HepG2 (cell line): ENCODE data around the gene ALKBH5. TPM values are rescaled to one million over a fixed set of nuclear protein-coding genes. Genes with fewer than 3 reads are reported as not detected.

ENCODE experiments used
- ATAC-seq: fragments of 200-7000 bp; cut with Tn5 transposase; 3 replicates; pipeline ENCODE4 v1.9.1; 2020; ENCODE audit warnings: mild to moderate bottlenecking, moderate library complexity
- BruUV-seq: library from RNA; stranded (reverse); fragments of 400-500 nt; replicated peaks from 2 replicates; lab custom pipeline; 2021; lab: Mats Ljungman, UMichigan
- CTCF ChIA-PET: fragments of 300-600 bp; formaldehyde crosslinking; extraction: SDS; loops from one replicate; lab custom pipeline; 2021; ENCODE audit warnings: low total read pairs, inconsistent platforms, low intra/inter-chr PET ratio; lab: Yijun Ruan, JAX
- POLR2A ChIA-PET: fragments of 350-600 bp; sonication (Branson Sonifier 250); formaldehyde crosslinking; loops from one replicate; lab custom pipeline; 2020; ENCODE audit warnings: antibody characterized with exemption, inconsistent platforms; lab: Yijun Ruan, JAX
- DNase-seq: peaks from one replicate; pipeline ENCODE4 v3.0.0-alpha.2; 2015; ENCODE audit warnings: low spot score
- FAIRE-seq: peaks from 3 replicates; lab custom pipeline; 2011; peaks lifted over from hg19 to GRCh38; lab: Jason Lieb, UNC
- H2AFZ ChIP-seq: one replicate; pipeline ENCODE4 v1.6.1; 2011; ENCODE audit warnings: low read length, inconsistent platforms
- H3K27ac ChIP-seq: fragments of 300-600 bp; 3 replicates; pipeline ENCODE4 v1.8.0; 2011; ENCODE audit warnings: mixed run types, mild to moderate bottlenecking, mixed read lengths, low read length, inconsistent platforms; ENCODE audit not compliant: insufficient read depth; ENCODE audit errors: extremely low read length
- H3K27me3 ChIP-seq, 2 experiments: fragments of 200-600 bp in 1 of 2; 2 replicates in 1 of 2; 3 replicates in 1 of 2; pipeline versions ENCODE4 v1.6.0 to v1.8.0; 2011; ENCODE audit warnings: low read length in 2 of 2, mild to moderate bottlenecking in 2 of 2, moderate library complexity in 2 of 2, inconsistent platforms in 1 of 2; ENCODE audit not compliant: insufficient read depth in 2 of 2, control insufficient read depth in 1 of 2
- H3K36me3 ChIP-seq, 2 experiments: fragments of 200-600 bp in 1 of 2; replicated peaks in 1 of 2; 2 replicates in 1 of 2; 3 replicates in 1 of 2; pipeline versions ENCODE4 v1.5.1 to v1.8.0; 2011; ENCODE audit warnings: low read length in 2 of 2, inconsistent platforms in 1 of 2; ENCODE audit not compliant: insufficient read depth in 2 of 2, control insufficient read depth in 1 of 2
- H3K4me1 ChIP-seq: 2 replicates; pipeline ENCODE4 v1.5.1; 2012; ENCODE audit warnings: low read length, inconsistent platforms; ENCODE audit not compliant: insufficient read depth
- H3K4me2 ChIP-seq: 2 replicates; pipeline ENCODE4 v1.6.0; 2011; ENCODE audit warnings: low read depth, low read length, inconsistent platforms
- H3K4me3 ChIP-seq, 3 experiments: fragments of 200-600 bp in 1 of 3; sonication (generic), shearing (Covaris generic) in 1 of 3; replicated peaks in 1 of 3; 2 replicates each; pipeline ENCODE4 v1.5.1; 2011 to 2016; ENCODE audit warnings: low read length in 3 of 3, inconsistent platforms in 2 of 3, low read depth in 2 of 3, mild to moderate bottlenecking in 2 of 3, control low read depth in 1 of 3, mixed read lengths in 1 of 3; ENCODE audit not compliant: insufficient read depth in 1 of 3
- H3K79me2 ChIP-seq: one replicate; pipeline ENCODE4 v1.6.1; 2011; ENCODE audit warnings: low read length, inconsistent platforms; ENCODE audit not compliant: insufficient read depth
- H3K9ac ChIP-seq: 2 replicates; pipeline ENCODE4 v1.6.0; 2011; ENCODE audit warnings: mild to moderate bottlenecking, low read depth, low read length, inconsistent platforms; ENCODE audit not compliant: insufficient read depth
- H3K9me3 ChIP-seq: 2 replicates; pipeline ENCODE4 v1.5.1; 2012; ENCODE audit warnings: mild to moderate bottlenecking, low read length
- H4K20me1 ChIP-seq: 2 replicates; pipeline ENCODE4 v1.6.0; 2011; ENCODE audit warnings: inconsistent platforms, mild to moderate bottlenecking, low read length, moderate library complexity; ENCODE audit not compliant: insufficient read depth
- KLF9 ChIP-seq: IDR thresholded peaks from 2 replicates; pipeline ENCODE4 v1.6.1; 2016; ENCODE audit warnings: low read depth
- ONECUT2 ChIP-seq: sonication (generic); formaldehyde crosslinking; IDR thresholded peaks from 2 replicates; pipeline ENCODE4 v1.4.0; 2020; ENCODE audit warnings: missing genetic modification reagents
- PCBP2 ChIP-seq: fragments of 200-400 bp; formaldehyde crosslinking; optimal IDR thresholded peaks from 2 replicates; pipeline ENCODE3; 2018; ENCODE audit warnings: low read length, low read depth; ENCODE audit not compliant: poor library complexity, severe bottlenecking
- ZNF329 ChIP-seq: sonication (generic); formaldehyde crosslinking; IDR thresholded peaks from 2 replicates; pipeline ENCODE4 v1.9.0; 2021; ENCODE audit warnings: low read depth, mild to moderate bottlenecking, missing genetic modification reagents
- ZNF646 ChIP-seq: sonication (generic); formaldehyde crosslinking; IDR thresholded peaks from 2 replicates; pipeline ENCODE4 v1.9.0; 2021; ENCODE audit warnings: mild to moderate bottlenecking, missing genetic modification reagents
- WGBS: methylation state at CpG from one replicate; pipeline ENCODE4 v1.1.6; 2017; ENCODE audit warnings: low lambda C conversion rate; 5-methylcytosine and 5-hydroxymethylcytosine counted together
- in situ Hi-C: cut with HindIII; loops from 2 replicates; pipeline ENCODE4 v1.10.0; 2017; ENCODE audit warnings: low pct_unique_long_range_greater_than_20kb; ENCODE audit not compliant: extremely low pct_ligation_motif_present
- intact Hi-C: fragments of 100-400 bp; cut with micrococcal nuclease; formaldehyde crosslinking; loops from one replicate; pipeline ENCODE4 v1.10.0; 2022; ENCODE audit not compliant: unreplicated experiment
- polyA plus RNA-seq, 8 experiments: library from polyadenylated mRNA; depleted of rRNA in 3 of 8; stranded (reverse) in 7 of 8; unstranded in 1 of 8; fragments of >200 nt; fragmentation: Illumina TruSeq in 4 of 8; extraction: Trizol in 4 of 8; gene quantifications; 2 replicates each; pipeline versions ENCODE4 v1.2.1 to v1.2.3, GENCODE V29; 2011 to 2016; ENCODE audit warnings: low read depth in 4 of 8, missing spikeins in 1 of 8, mixed read lengths in 1 of 8; ENCODE audit not compliant: insufficient read depth in 1 of 8
- total RNA-seq, 5 experiments: library from RNA; depleted of rRNA; stranded (reverse); fragments of >200 nt; fragmentation: Illumina TruSeq; extraction: Trizol; gene quantifications; 2 replicates each; pipeline ENCODE4 v1.2.3, GENCODE V29; 2016; ENCODE audit warnings: low read depth in 1 of 5

The ALKBH5 gene
- total and polyA plus RNA-seq, 2 of the 13 experiments (the other 11 are each of a cell fraction or from before 2014, with no cell fraction given), result 68.9 to 76.9 TPM

- H3K27ac ChIP-seq, result no peak overlapping the region
- no peaks in the 10 kb centered on the region for H3K9me3 ChIP-seq
- no peaks in the 10 kb centered on the region for H3K79me2 ChIP-seq
- H3K4me3 ChIP-seq, result no peak overlapping the region
- ChIA-PET CTCF (no interaction called here), POLR2A (interaction anchor here (1.4 to 1.5 kb wide), 2 partner anchors 12 to 23 kb away, joined by 3 to 4 read pairs; partner anchors contain the start of gene ALKBH5)
- no peak overlapping the region for H3K9ac ChIP-seq
- H3K36me3 ChIP-seq, result no peaks in the 10 kb centered on the region
- FAIRE-seq (no peak), DNase-seq (no peak), ATAC-seq (no peak)
- H3K4me2 ChIP-seq, result no peak overlapping the region
- whole genome bisulfite sequencing, result 39% methylated on average over 4 of the region's 5 CpGs
- BruUV-seq, result no TSS peak
- H3K4me1 ChIP-seq, result peaks cover 26% of the 10 kb centered on the region
- no peak overlapping the region for H2AFZ ChIP-seq
- H3K27me3 ChIP-seq, result peaks cover 3 to 6% of the 10 kb centered on the region in 2 experiments; a peak in 2 of 5 replicates
- in situ Hi-C loops, result no loop called here
- intact Hi-C loops, result no loop called here
- peak; percentile 96 for TF ChIP-seq ZNF329
- no peak for TF ChIP-seq PCBP2
- no peaks in the 10 kb centered on the region for H4K20me1 ChIP-seq
Observed at GRCh38 chr17:18160128-18160856, 23.3 kb upstream of the ALKBH5 start.

- ATAC-seq (no peak; the same call in 2 of the 3 replicates), FAIRE-seq (no peak), DNase-seq (no peak)
- peaks cover 26% of the 10 kb centered on the region for H3K4me1 ChIP-seq
- H3K79me2 ChIP-seq, result no peaks in the 10 kb centered on the region
- H3K36me3 ChIP-seq, result no peaks in the 10 kb centered on the region
- no peaks in the 10 kb centered on the region for H4K20me1 ChIP-seq
- POLR2A ChIA-PET, result interaction anchor here (1.7 kb wide), 1 partner anchor 22 kb away, joined by 5 read pairs; the partner anchor contains the start of gene ALKBH5
- no peaks in the 10 kb centered on the region for H3K9me3 ChIP-seq
- peaks cover 2 to 6% of the 10 kb centered on the region in 2 experiments; a peak in 2 of 5 replicates for H3K27me3 ChIP-seq
- H2AFZ ChIP-seq, result no peak overlapping the region
- H3K9ac ChIP-seq, result no peak overlapping the region
- H3K27ac ChIP-seq, result no peak overlapping the region
- intact Hi-C loops, result no loop called here
- 16% methylated on average over 10 of the region's 12 CpGs for WGBS
- CTCF ChIA-PET, result no interaction called here
- no TSS peak for BruUV-seq
- in situ Hi-C loops, result no loop called here
- no peak overlapping the region for H3K4me2 ChIP-seq
- H3K4me3 ChIP-seq, result no peak overlapping the region
- TF ChIP-seq ONECUT2 (no peak), ZNF646 (no peak), KLF9 (no peak)
Observed at GRCh38 chr17:18161207-18162145, 22.2 kb upstream of the ALKBH5 start.
